Panc1 (cell line): Measurements from ENCODE around the gene COP1.

Experiments
- POLR2AphosphoS5 ChIP-seq: IDR thresholded peaks from 2 replicates; pipeline ENCODE4 v1.6.1; 2012; ENCODE audit warnings: mild to moderate bottlenecking, low read depth, low read length, moderate library complexity
- TF ChIP-seq, protein P1 (sequence below): fragments of 450-650 bp; IDR thresholded peaks from 2 replicates; pipeline ENCODE4 v1.5.1; 2017; ENCODE audit warnings: mild to moderate bottlenecking

DNA sequence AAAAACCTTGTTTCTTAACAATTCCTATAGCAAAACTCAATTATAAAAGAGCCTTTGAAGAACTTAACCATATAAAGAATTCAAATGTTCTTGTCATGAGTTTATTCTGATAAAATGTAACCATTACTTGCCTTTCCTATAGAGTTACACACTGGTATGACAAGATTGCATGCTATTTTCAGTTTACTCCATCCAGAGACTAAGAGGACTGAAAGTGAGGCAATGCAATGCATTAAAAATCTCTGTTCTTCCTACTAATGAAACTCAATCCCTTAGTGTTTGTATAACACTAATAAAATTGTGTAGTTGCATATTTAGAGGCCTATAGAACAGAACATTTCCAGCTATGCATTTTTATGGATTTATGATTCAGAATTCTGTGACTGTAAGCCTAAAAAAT lies 88.1 kb downstream of the COP1 start:
- TF ChIP-seq, protein P1, sequence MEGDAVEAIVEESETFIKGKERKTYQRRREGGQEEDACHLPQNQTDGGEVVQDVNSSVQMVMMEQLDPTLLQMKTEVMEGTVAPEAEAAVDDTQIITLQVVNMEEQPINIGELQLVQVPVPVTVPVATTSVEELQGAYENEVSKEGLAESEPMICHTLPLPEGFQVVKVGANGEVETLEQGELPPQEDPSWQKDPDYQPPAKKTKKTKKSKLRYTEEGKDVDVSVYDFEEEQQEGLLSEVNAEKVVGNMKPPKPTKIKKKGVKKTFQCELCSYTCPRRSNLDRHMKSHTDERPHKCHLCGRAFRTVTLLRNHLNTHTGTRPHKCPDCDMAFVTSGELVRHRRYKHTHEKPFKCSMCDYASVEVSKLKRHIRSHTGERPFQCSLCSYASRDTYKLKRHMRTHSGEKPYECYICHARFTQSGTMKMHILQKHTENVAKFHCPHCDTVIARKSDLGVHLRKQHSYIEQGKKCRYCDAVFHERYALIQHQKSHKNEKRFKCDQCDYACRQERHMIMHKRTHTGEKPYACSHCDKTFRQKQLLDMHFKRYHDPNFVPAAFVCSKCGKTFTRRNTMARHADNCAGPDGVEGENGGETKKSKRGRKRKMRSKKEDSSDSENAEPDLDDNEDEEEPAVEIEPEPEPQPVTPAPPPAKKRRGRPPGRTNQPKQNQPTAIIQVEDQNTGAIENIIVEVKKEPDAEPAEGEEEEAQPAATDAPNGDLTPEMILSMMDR = no peak
- TF ChIP-seq POLR2AphosphoS5 = no peak
